DOHH2 (cell line): ENCODE data around the gene ZNF23.

Experiments used
- H3F3A ChIP-seq: fragments of 200-600 bp; sonication (generic), shearing (Covaris generic); 2 replicates; pipeline ENCODE4 v1.6.0; 2016; ENCODE audit warnings: antibody characterized with exemption, mild to moderate bottlenecking; ENCODE audit not compliant: control insufficient read depth, insufficient read depth
- H3K27ac ChIP-seq: fragments of 200-600 bp; sonication (generic); 2 replicates; pipeline ENCODE4 v1.5.1; 2014; ENCODE audit warnings: low read depth, mild to moderate bottlenecking, low read length, moderate library complexity
- H3K27me3 ChIP-seq: fragments of 200-600 bp; sonication (generic); 2 replicates; pipeline ENCODE4 v1.6.1; 2014; ENCODE audit warnings: mild to moderate bottlenecking, low read length, mixed read lengths; ENCODE audit not compliant: control insufficient read depth
- H3K36me3 ChIP-seq: fragments of 200-600 bp; sonication (generic); 2 replicates; pipeline ENCODE4 v1.6.1; 2014; ENCODE audit warnings: mild to moderate bottlenecking, low read length, moderate library complexity, mixed read lengths; ENCODE audit not compliant: control insufficient read depth
- H3K4me1 ChIP-seq: fragments of 200-600 bp; sonication (generic); 2 replicates; pipeline ENCODE4 v1.6.1; 2014; ENCODE audit warnings: mild to moderate bottlenecking, low read length, mixed read lengths; ENCODE audit not compliant: control insufficient read depth
- H3K4me2 ChIP-seq: fragments of 200-600 bp; sonication (generic); 2 replicates; pipeline ENCODE4 v1.6.0; 2014; ENCODE audit warnings: mild to moderate bottlenecking, low read length, moderate library complexity
- H3K4me3 ChIP-seq: fragments of 200-600 bp; sonication (generic); 2 replicates; pipeline ENCODE4 v1.5.1; 2014; ENCODE audit warnings: mild to moderate bottlenecking, low read length, mixed read lengths
- H3K79me2 ChIP-seq: fragments of 200-600 bp; sonication (generic); 2 replicates; pipeline ENCODE4 v1.6.1; 2014; ENCODE audit warnings: mild to moderate bottlenecking, low read length, mixed read lengths; ENCODE audit not compliant: control insufficient read depth
- H3K9me2 ChIP-seq: fragments of 200-600 bp; sonication (generic); replicated peaks from 2 replicates; pipeline ENCODE4 v1.6.1; 2014; ENCODE audit warnings: mild to moderate bottlenecking, low read length, mixed read lengths; ENCODE audit not compliant: control insufficient read depth
- H3K9me3 ChIP-seq: fragments of 200-600 bp; sonication (generic); 2 replicates; pipeline ENCODE4 v1.6.1; 2014; ENCODE audit warnings: antibody characterized with exemption, low read length, mixed read lengths; ENCODE audit not compliant: control insufficient read depth, insufficient read depth
- H4K20me1 ChIP-seq: fragments of 200-600 bp; sonication (generic); 2 replicates; pipeline ENCODE4 v1.6.0; 2014; ENCODE audit warnings: low read depth, mild to moderate bottlenecking, antibody characterized with exemption, low read length, moderate library complexity; ENCODE audit not compliant: control insufficient read depth, insufficient read depth
- CTCF ChIP-seq: fragments of 200-600 bp; sonication (generic); IDR thresholded peaks from one replicate; pipeline ENCODE4 v1.5.1; 2014; ENCODE audit warnings: antibody characterized with exemption, mild to moderate bottlenecking, low read depth, low read length; ENCODE audit not compliant: poor library complexity, severe bottlenecking
- EZH2phosphoT487 ChIP-seq: fragments of 200-600 bp; sonication (generic); IDR thresholded peaks from 2 replicates; pipeline ENCODE4 v1.6.1; 2017; ENCODE audit warnings: borderline replicate concordance, mild to moderate bottlenecking, antibody characterized with exemption, low read length, moderate library complexity, mixed read lengths

Gene ZNF23

GRCh38 chr16:71424626-71425025 lies 37.4 kb downstream of the ZNF23 start:
- Histone ChIP-seq H3K36me3 (no peaks in the 10 kb centered on the region), H3F3A (no peaks in the 10 kb centered on the region), H3K27ac (no peak overlapping the region), H4K20me1 (no peaks in the 10 kb centered on the region), H3K4me3 (no peak overlapping the region), H3K4me2 (no peak overlapping the region), H3K4me1 (no peaks in the 10 kb centered on the region), H3K79me2 (no peaks in the 10 kb centered on the region), H3K27me3 (no peaks in the 10 kb centered on the region), H3K9me2 (no peaks in the 10 kb centered on the region), H3K9me3 (peaks cover 5% of the 10 kb centered on the region; the same call in 1 of the 2 replicates)
- no peak for TF ChIP-seq EZH2phosphoT487
- no peak for TF ChIP-seq CTCF

DNA sequence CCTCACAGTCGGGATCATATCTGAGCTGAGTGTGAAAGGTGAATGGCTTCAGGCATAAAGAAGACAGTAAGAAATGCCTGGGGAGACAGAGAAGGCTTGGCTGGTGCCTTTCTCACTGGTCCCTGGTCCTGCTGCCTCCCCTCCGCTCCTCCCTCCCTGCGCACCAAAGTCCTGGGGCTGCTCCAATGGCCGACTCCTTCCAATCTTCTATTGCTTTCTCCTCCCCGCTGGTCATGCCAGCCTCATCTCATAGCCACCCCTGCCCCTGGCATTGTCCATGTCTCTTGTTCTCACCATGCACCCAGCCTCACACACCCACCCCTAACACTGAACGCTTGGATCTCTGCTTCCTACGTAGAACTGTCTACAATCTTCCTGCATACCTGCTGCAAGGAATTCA lies 38.2 kb downstream of the ZNF23 start:
- Histone ChIP-seq H3K79me2 (no peaks in the 10 kb centered on the region), H3F3A (no peaks in the 10 kb centered on the region), H3K9me3 (peaks cover 2% of the 10 kb centered on the region; the same call in 1 of the 2 replicates), H3K4me2 (no peak overlapping the region), H3K36me3 (no peaks in the 10 kb centered on the region), H4K20me1 (no peaks in the 10 kb centered on the region), H3K27me3 (no peaks in the 10 kb centered on the region; the same call in 1 of the 2 replicates), H3K9me2 (no peaks in the 10 kb centered on the region), H3K27ac (no peak overlapping the region), H3K4me3 (no peak overlapping the region), H3K4me1 (no peaks in the 10 kb centered on the region)
- TF ChIP-seq CTCF (no peak), EZH2phosphoT487 (no peak)

GRCh38 chr16:71423016-71423415 lies 39.0 kb downstream of the ZNF23 start:
- no peaks in the 10 kb centered on the region for H4K20me1 ChIP-seq
- H3K4me3 ChIP-seq, result no peak overlapping the region
- H3K36me3 ChIP-seq, result no peaks in the 10 kb centered on the region
- no peaks in the 10 kb centered on the region for H3K79me2 ChIP-seq
- no peak for TF ChIP-seq CTCF
- no peak for TF ChIP-seq EZH2phosphoT487
- peaks cover 6% of the 10 kb centered on the region; the same call in 1 of the 2 replicates for H3K27me3 ChIP-seq
- H3K27ac ChIP-seq, result no peak overlapping the region
- no peak overlapping the region for H3K4me2 ChIP-seq
- no peaks in the 10 kb centered on the region for H3K4me1 ChIP-seq
- H3K9me2 ChIP-seq, result no peaks in the 10 kb centered on the region
- H3F3A ChIP-seq, result no peaks in the 10 kb centered on the region
- no peaks in the 10 kb centered on the region for H3K9me3 ChIP-seq
